Ecto neural progenitor cell (in vitro differentiated cells): ENCODE measurements around the gene EMX2.
"Not testable (repeated sequence)": the region's sequence is repeated elsewhere in the genome, so short reads cannot be mapped to it uniquely, and the experiment has no call there.

ENCODE experiments used
- DNase-seq: peaks from one replicate; pipeline ENCODE4 v3.0.0-alpha.2; 2018; ENCODE audit warnings: low spot score

Gene EMX2

DNA sequence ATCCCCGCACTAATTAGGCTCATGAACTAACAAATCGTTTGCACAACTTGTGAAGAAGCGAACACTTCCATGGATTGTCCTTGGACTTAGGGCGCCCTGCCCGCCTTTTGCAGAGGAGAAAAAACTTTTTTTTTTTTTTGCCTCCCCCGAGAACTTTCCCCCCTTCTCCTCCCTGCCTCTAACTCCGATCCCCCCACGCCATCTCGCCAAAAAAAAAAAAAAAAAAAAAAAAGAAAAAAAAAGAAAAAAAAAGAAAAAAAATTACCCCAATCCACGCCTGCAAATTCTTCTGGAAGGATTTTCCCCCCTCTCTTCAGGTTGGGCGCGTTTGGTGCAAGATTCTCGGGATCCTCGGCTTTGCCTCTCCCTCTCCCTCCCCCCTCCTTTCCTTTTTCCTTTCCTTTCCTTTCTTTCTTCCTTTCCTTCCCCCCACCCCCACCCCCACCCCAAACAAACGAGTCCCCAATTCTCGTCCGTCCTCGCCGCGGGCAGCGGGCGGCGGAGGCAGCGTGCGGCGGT is at the start of gene EMX2:
EMX2 (plus strand) TSS at position 41 of the 519 bp plus-strand sequence. CDS start 522 bp downstream, outside the sequence.
- no peak for DNase-seq

DNA sequence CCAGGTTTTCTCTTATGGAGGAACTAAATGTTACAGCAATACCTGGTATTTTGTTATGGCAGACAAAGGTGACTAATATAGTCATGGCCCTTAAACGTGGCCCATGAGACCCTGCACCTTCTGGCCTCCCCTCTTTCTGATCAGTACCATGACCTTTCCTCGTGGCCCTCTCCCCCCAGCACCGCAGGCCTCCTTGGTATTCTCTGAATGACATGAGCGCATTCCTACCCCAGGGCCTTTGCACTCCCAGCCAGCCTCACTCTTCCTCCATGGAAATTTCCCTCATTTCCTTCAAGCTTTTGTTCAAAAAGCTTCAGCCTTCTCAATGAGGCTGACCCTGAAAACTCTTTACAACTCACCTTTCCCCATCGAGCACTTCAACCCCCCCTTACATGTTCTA is 46.5 kb upstream of the EMX2 start:
- no peak for DNase-seq

DNA sequence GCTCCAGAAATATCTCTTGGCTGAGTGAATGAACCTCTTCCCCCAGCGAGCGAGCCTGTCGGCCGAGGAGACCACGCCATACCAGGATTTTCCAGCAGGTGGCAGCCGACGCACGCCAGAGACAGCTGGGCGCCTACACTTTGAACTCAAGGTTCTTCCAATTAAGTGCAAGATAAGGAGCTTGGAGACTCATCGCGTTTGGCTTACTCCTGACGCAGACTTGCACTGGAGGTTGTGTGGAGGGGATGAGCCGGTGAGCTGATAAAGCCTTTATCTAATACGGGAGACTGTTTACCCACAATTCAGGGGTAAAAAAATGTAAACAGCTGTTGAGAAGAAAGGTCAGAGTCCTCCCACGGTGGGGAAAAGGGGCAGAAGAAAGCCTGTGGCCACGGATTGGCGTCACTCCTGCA is 45.9 kb upstream of the EMX2 start:
- peak; percentile 90 for DNase-seq

DNA sequence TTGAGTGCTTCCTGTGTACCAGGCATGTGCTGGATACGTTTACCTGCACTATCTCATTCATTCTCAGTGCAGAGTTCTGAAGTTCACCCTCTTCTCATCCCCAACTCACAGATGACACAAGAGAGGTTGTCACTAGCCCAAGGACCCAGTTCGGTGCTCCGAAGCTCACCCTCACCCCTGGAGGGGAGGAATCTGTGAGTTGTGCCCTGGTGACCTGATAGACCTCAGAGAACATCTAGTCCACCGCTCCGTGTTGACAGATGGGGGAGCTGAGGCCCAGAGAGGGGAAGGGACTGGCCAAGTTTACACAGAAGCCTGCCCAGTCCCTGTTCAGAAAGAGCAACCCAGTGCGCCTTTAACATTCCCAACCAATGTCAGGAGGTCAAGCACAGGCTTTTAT is 44.8 kb upstream of the EMX2 start:
- DNase-seq, result no peak

DNA sequence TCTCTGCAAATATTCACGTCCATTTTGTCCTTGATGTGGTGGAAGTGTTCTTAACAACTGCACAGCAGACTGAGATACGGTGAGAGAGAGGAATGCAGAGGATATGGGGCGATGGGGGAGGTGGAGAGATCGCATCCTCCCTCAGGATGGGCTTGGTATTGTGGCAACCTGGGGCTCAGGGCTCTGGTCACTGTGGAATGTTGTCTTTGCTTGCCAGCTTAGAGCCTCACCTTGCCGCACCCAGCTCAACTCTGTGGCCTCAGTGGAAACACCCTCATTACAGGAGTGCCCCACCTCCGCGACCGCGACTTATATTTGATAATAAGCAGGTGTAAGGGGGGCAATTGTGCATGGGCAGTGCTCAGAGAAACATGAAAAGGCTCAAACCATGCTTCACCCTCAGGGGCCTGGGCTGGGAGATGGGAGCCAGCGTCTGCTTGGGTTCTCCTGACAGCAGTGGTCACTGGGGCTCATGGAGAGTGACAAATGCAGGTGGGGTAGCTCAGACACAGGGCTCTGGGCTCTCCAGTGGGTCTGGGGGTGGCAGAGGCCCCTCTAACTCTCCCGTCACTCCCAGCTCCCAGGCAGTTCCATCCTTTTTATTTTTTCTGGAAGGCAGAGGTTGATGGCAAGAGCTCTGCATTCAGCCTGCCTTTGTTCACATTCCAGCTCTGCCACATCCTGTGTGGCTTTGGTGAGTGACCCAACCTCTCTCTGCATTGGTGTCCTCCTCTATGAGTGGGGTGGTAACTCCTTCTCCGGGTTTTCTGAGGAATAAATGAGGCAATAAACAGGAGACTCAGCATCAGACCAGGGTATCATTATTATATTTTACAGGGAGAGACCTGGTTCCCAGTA is 43.1 kb upstream of the EMX2 start:
- no peak for DNase-seq

DNA sequence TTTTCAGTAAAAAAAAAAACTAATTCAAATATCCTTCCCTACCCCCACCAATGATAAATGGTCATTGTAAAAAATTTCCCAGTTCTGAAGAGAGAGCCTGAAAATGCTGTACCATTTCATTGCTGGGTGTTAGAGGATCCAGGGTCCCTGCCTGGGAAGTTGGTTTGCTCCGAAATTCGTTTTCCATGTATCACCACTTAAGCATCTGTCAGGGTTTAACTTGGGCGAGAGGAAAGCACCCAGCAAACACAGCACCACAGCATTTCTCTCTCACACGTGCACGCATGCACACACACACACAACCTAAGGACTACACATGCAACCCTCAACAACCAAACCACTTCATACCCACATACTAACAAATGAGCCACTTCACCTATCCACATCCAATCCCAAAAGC is 42.1 kb upstream of the EMX2 start:
- no peak for DNase-seq

DNA sequence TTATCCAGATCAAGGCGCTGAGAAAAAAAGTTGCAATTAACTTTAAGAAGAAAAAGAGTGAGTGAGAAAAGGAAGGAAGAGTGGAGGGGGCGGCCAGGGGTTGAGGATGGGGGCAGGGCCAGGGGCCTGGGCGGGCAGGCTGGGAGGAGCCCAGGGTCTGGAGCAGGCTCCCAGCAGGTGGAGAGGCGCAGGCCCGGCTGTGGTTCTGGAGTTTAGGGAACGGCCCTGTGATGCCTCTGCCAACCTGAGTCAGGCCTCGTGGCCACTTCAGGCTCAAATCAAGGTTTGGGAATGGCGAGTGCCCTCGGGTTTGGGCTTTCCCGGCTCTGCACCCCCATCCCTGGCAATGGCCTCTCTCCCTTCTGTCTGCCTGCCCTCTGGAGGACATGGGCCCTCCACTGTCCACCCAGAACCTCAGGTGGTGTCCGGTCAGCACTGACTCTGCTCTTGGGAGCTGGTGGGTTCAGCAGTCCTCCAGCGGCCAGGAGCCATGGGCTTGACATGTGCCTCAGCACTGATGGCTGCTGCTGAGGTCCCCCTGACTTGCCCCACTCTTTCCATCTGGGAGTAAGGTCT is 41.0 kb upstream of the EMX2 start:
- DNase-seq, result no peak

DNA sequence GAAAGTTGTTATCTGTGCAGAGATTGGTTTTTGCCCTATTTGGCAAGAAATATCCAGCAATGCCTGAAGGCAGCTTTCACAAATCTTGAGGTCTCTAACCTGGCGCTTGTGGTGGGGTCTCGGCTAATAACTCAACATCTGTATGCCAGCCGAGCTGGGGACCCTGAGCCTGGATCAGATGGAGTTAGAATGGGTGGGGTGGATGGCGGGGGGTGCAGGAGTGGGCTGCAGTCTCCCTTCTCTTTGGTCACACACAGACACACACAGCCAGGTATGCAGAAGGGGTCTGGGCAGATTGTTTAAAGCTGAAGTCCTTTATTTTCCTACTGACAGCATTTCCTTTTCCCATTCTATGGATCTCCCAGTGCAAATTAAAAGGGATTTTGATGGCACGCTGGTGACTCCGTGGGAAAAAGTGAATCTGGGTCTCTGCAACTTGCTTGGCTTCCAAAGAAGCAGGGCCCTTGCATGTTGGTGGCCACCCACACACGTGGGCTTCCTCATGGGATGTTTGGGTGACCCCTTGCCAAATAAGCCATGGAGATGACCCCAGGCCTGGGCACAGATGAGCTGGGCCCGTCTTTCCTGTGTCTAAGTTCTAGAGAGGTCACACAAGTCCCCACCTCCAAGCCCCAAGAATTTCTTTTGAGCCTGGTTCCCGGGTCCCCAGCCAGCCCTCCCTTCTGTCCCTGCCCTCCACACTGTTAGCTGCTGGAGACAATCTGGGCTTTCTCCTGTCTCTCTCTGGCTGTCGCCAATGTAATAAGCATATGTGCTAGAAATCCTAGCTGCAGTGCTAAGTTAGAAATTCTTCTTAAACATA is 39.9 kb upstream of the EMX2 start:
- no peak for DNase-seq

DNA sequence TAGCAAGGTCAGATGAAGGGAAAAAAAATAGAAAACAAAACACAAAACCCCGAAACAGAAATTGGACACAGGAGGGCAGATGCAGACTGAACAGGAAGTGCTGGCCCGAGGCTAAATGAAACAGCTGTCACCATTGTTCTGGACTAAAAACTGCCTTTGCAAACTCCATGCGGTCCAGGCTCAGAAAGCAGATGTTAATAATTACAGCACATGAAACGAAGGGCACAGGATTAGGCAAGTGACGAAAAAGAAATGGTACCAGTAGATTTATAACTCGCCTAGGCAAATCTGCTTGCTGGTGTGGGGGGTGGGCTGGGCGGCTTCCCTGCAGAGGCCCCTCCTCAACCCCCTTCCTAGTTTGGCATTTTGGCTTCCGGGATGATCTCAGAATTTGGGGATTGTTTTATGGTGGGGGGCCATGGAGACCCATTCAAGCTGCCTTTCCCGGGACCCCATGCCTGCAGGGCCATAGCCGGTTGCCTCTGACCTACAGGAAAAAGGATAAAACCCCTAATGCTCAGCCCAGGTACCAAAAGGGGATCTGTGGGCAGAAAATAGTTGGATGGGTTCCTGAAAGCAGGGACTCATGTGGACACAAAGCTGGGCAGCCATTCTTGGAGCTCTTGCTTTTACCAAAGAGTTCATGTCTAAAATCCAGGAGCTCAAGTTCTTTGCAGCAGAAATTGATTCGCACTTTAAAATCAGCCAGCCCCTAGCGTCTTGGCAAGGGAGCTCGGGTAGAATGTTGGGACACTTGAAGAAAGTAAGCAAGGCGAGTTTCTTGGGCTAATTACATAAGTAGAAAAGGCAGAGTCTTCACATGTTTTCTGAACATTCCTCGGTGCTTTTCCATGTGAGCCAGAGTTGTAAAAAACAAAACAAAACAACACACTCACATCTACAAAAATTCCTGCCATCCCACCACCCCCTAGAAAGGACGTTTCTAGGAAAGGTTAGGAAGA is 39.0 kb upstream of the EMX2 start:
- DNase-seq, result no peak

DNA sequence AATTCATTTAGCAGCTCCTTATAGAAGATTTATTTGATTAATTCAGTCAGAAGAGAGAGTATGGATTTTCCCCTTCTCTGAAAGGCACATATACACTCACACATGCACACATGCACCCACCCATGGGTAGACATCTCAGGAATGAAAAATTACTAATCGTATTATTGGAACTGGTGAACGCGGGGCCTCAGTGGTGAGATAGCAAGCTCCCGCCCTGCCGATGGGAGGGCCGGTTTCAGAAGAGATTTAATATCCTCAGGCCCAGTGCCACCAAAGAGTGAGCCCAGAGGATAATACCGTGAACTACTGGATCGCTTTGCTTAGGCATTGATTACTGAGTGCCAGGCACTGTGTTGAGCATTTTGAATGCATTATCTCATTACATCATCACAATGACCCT is 38.0 kb upstream of the EMX2 start:
- DNase-seq, result no peak

DNA sequence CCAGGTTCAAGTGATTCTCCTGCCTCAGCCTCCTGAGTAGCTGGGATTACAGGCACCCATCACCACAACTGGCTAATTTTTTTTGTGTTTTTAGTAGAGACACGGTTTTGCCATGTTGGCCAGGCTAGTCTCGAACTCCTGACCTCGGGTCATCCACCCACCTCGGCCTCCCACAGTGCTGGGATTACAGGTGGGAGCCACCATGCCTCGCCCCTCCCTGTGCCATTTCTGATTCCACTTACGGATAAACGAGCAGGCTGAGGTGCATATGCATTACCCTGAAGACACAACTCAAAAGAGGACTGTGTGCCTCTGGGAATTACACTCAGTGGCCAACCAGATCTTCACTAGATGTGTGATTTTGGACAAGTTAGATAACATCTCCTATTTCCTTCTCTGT is 35.5 kb upstream of the EMX2 start:
- DNase-seq, result not testable (repeated sequence)

DNA sequence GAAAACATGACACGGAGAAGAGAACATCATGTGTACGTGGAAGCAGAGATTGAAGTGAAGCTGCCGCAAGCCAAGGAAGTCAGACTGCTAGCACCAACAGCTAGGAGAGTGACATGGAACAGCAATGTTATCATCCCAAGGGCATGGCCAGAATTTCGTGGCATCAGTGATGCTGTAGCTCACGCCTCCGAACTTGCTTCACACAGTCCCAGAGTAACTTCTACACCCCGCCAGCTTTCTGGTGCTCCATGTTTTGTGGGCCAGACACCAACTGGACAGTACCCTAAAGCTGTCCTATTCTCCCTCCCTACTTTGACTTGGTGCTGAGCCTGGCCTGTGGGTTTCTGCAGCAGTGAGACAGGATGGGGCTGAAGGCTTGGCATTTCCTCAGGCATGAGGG is 33.0 kb upstream of the EMX2 start:
- DNase-seq, result no peak

DNA sequence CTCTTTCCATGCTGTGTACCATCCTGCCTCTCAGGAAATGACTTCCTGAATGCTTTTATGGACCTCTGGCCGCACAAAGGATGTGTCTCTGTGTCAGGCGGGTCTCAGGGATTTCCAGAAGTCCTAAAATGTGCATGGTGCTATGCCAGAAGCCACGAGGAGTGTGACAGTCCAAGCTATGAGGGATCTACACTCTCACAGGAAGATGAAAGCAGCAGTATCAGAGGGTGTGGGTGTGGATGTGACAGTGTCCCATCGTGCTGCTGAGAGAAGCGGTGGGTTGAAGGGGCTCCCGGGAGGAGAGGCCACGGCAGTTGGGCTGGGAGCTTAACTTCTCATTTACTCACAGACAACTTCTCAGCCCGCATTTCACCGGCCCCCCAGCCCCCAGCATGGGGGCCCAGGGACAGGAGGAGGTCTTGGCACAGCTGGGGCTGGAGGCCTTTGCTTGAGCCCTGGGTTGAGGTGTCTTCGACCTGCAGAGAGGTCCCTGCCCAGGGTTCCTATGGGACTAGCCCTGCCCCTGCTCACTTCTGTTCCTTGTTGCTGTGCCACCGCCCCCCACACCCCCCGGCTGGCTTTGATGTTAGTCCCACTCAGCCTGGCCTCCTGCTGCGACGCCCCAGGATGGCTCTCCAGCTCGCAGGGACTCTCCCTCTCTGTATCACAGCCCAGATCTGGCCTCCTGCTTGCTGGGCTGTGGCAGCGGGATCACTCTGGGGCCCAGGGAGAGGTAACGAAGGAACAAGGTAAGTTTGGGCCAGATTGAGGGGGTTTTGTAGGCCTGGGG is 30.8 kb upstream of the EMX2 start:
- peak; percentile 42 for DNase-seq

DNA sequence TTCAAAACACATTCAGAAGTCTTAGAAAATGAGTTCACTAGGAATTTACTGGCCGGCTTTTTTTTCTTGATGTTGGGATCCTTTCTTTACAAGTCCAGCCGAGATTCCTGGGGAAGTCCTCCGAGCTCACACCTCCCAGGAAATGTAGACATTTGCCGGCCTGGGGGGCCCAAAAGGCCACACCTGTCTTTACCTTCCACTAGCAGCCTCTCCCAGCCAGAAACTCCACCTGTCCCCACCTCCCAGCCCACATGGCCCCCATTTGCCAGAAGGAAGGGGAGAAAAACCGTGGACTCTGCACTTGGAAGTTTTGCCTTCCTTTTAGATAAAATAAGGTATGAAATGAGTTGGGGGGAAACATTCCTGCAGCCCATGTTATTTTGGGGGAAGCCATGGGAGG is 27.6 kb upstream of the EMX2 start:
- DNase-seq, result peak; percentile 17

DNA sequence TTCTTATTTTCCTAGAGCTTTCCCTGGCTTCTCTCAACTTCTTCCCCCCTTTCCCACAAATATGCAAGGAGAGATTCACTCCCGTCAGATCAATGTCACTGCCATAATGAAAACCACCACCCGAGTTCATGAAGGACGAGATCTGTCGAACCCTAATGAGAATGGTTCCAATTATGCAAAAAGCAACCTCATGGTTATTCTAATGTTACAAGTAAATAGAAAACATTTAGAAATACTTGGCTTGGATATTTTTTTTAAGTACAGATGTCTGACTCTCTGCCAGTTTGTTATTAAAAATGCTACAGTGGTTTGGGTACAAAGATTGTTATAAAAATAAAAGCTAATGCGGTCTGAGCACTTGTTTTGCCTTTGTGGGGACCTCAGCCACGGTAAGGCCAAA is 25.9 kb upstream of the EMX2 start:
- no peak for DNase-seq

DNA sequence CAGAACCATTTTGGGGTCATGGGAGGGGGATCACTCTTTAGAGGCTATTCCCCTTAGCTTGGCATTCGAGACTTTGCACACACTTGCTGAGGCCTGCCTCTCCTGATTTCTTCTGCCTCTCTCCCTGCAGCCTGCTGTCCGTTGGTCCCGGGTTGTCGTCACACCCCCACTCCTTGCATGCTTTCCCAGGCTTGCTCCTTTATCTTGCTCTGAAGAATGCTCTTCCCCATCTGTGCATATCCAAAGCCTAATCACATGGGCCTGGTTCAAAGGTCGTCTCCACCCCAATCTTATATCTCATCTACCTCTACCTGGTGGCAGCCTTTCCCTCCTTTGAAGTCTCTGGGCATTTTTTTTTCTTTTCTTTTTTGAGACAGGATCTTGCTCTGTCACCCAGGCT is 24.3 kb upstream of the EMX2 start:
- DNase-seq, result peak; percentile 38

DNA sequence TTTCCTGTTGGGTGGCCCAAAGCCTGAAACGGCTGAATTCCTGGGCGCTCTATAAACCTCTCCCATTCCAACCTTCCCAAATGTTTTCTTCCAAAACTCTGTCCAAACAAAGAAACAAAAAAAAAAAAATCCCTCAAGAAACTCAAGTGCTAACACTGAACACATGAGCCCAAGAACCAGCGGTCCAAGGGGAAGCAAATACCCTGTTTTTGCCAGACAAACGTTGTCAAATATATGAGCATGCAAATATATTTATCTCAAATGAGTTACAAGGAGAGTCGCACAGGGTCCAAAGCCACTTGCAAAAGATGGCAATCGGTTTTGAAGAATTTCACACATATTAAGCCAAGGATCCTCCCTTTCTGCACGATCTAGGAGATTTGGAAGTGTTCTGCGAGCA is 23.3 kb upstream of the EMX2 start:
- DNase-seq, result peak; percentile 7

DNA sequence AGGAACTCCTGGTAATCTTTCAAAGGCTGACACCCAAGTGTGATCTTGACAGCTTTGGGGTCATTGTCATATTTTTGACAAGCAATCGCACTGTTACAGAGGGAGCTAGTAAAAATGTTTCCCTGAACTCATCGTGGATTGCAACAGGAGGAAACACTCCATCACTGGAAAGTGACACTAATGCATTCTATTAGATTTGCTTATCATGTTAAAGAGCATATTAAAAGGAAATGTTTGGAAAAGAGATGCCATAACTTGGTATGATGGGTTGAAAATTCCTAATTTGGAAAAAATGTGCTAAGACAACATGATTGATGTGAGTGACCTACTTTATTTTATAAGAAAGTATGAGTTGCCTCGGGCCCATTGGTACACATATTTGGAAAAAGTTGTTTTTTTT is 22.7 kb upstream of the EMX2 start:
- no peak for DNase-seq

DNA sequence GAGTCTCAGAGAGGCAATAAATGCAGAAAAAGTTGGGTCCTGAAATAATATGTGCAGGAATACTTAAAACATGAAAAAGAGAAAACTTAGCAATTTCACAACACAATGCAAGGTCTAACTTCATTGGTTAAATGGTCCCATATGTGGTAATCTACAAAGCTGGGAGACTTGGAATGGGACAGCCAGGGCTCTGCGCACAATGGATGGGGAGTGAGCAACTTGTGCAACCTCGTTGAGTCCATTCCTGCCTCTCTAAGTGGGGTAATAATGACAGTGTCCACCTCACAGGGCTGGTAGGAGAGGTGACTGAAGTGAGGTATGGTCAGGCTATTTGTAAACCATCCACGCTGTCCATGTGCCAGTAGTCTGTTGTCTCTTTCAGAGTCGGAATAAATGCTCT is 11.8 kb upstream of the EMX2 start:
- DNase-seq, result no peak

DNA sequence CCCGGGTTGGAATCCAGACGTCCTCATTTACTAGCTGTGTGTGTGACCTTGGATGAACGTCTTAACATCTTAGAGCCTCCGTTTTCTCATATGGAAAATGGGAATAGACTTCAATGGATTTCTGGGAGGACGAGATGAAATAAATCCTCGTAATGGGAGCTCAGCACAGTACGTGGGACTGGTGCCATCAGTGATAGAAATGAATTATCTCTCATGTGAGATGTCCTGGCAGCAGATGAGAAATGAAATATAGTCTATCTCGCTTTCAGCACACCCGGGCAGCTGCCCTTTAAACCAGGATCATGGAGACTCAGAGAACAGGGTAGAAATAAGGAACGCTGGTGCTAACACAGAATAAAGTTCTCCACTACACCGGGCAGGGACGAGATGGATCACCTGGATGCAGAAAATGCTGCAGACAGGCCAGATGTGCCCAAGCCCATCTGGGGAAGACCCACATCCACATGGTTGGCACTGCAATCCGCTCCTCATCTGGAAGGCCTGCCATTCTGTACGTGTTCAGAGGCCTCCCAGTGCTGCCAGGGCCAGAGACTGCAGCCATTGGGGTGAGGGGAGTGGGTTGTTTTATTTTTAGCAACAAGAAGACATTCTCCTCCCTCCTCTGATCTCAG is 11.1 kb upstream of the EMX2 start:
- no peak for DNase-seq
